ENCODE data around the gene PNPT1. TPM values are rescaled to one million over a fixed set of nuclear protein-coding genes. Genes with fewer than 3 reads are reported as not detected.
A peak's percentile ranks its signal among the peaks of the same experiment; 100 is the strongest.
"Not testable (repeated sequence)": the region's sequence is repeated elsewhere in the genome, so short reads cannot be mapped to it uniquely, and the experiment has no call there.

The PNPT1 gene
- total RNA-seq (15.1 TPM), polyA plus RNA-seq (ENCODE audit: insufficient read depth in 1 of 8, insufficient read length in 8 of 8, low replicate concordance in 1 of 8) (10 to 100 TPM; 12.7 to 19.0 (median 15.4) TPM)
- long read RNA-seq, donor 1, full-length matches to known transcripts = 1 of 1 reads
- long read RNA-seq, donor 1, partial matches to known transcripts = 0 of 1 reads
- long read RNA-seq, donor 1, other reads (novel, unspliced or antisense) = 0 of 1 reads
- long read RNA-seq, donor 2 = 0 reads
- long read RNA-seq, donor 3, full-length matches to known transcripts = 2 of 2 reads
- long read RNA-seq, donor 3, partial matches to known transcripts = 0 of 2 reads
- long read RNA-seq, donor 3, other reads (novel, unspliced or antisense) = 0 of 2 reads
- long read RNA-seq, donor 4 = 0 reads
- long read RNA-seq, donor 5, full-length matches to known transcripts = 3 of 10 reads
- long read RNA-seq, donor 5, partial matches to known transcripts = 7 of 10 reads
- long read RNA-seq, donor 5, other reads (novel, unspliced or antisense) = 0 of 10 reads
- long read RNA-seq, donor 6, full-length matches to known transcripts = 1 of 6 reads
- long read RNA-seq, donor 6, partial matches to known transcripts = 5 of 6 reads
- long read RNA-seq, donor 6, other reads (novel, unspliced or antisense) = 0 of 6 reads
- long read RNA-seq, donor 7 = 0 reads
- long read RNA-seq, donor 8, full-length matches to known transcripts = 2 of 2 reads
- long read RNA-seq, donor 8, partial matches to known transcripts = 0 of 2 reads
- long read RNA-seq, donor 8, other reads (novel, unspliced or antisense) = 0 of 2 reads
- long read RNA-seq, donor 9, full-length matches to known transcripts = 1 of 1 reads
- long read RNA-seq, donor 9, partial matches to known transcripts = 0 of 1 reads
- long read RNA-seq, donor 9, other reads (novel, unspliced or antisense) = 0 of 1 reads
- long read RNA-seq, donor 10, full-length matches to known transcripts = 1 of 1 reads
- long read RNA-seq, donor 10, partial matches to known transcripts = 0 of 1 reads
- long read RNA-seq, donor 10, other reads (novel, unspliced or antisense) = 0 of 1 reads
- long read RNA-seq, donor 11, full-length matches to known transcripts = 2 of 2 reads
- long read RNA-seq, donor 11, partial matches to known transcripts = 0 of 2 reads
- long read RNA-seq, donor 11, other reads (novel, unspliced or antisense) = 0 of 2 reads

- Histone ChIP-seq H3K27me3 (ENCODE audit: control insufficient read depth, insufficient read depth, low read length) (no peaks in the 10 kb centered on the region), H3K9me3 (replicated peaks; ENCODE audit: control insufficient read depth, low read depth, low read length) (no peaks in the 10 kb centered on the region), H3K4me1 (ENCODE audit: control insufficient read depth, insufficient read depth, low read length) (peaks cover 4% of the 10 kb centered on the region), H3K4me3 (ENCODE audit: low read length) (peak within 1 kb of the TSS; percentile 98), H3K27ac (ENCODE audit: low read length) (peak within 1 kb of the TSS; percentile 60), H3K36me3 (ENCODE audit: control insufficient read depth, insufficient read depth, low read length) (peaks cover under 1% of the 10 kb centered on the region)
- WGBS (ENCODE audit: insufficient coverage) = under 1% methylated on average over 47 of the region's 56 CpGs
- DNase-seq = peak; percentile 98
Measured at GRCh38 chr2:55693181-55694125, at the start of gene PNPT1. PNPT1 (minus strand) TSS chr2:55693844; CDS start chr2:55693823, 21 bp downstream.

GRCh38 chr2:55742996-55743395, 49.4 kb upstream of the PNPT1 start:
- WGBS (ENCODE audit: insufficient coverage) = 88% methylated on average over 1 of the region's 3 CpGs
- Histone ChIP-seq H3K36me3 (ENCODE audit: control insufficient read depth, insufficient read depth, low read length) (no peaks in the 10 kb centered on the region), H3K27ac (ENCODE audit: low read length) (no peak overlapping the region), H3K27me3 (ENCODE audit: control insufficient read depth, insufficient read depth, low read length) (no peaks in the 10 kb centered on the region), H3K4me3 (ENCODE audit: low read length) (no peak overlapping the region), H3K9me3 (replicated peaks; ENCODE audit: control insufficient read depth, low read depth, low read length) (no peaks in the 10 kb centered on the region), H3K4me1 (ENCODE audit: control insufficient read depth, insufficient read depth, low read length) (no peaks in the 10 kb centered on the region)
- no peak for DNase-seq

- not testable (repeated sequence) for DNase-seq; H3K9me3 ChIP-seq (replicated peaks; ENCODE audit: control insufficient read depth, low read depth, low read length); H3K4me3 ChIP-seq (ENCODE audit: low read length); H3K27me3 ChIP-seq (ENCODE audit: control insufficient read depth, insufficient read depth, low read length); H3K4me1 ChIP-seq (ENCODE audit: control insufficient read depth, insufficient read depth, low read length); H3K27ac ChIP-seq (ENCODE audit: low read length); H3K36me3 ChIP-seq (ENCODE audit: control insufficient read depth, insufficient read depth, low read length)
- 86% methylated on average over 2 of the region's 5 CpGs for WGBS (ENCODE audit: insufficient coverage)
Measured at GRCh38 chr2:55736019-55736536, 42.4 kb upstream of the PNPT1 start.

GRCh38 chr2:55734726-55735125, 41.1 kb upstream of the PNPT1 start:
- DNase-seq = no peak
- no peaks in the 10 kb centered on the region for H3K27me3 ChIP-seq (ENCODE audit: control insufficient read depth, insufficient read depth, low read length)
- no peak overlapping the region for H3K27ac ChIP-seq (ENCODE audit: low read length)
- no peaks in the 10 kb centered on the region for H3K9me3 ChIP-seq (replicated peaks; ENCODE audit: control insufficient read depth, low read depth, low read length)
- no peak overlapping the region for H3K4me3 ChIP-seq (ENCODE audit: low read length)
- H3K4me1 ChIP-seq (ENCODE audit: control insufficient read depth, insufficient read depth, low read length) = no peaks in the 10 kb centered on the region
- no peaks in the 10 kb centered on the region for H3K36me3 ChIP-seq (ENCODE audit: control insufficient read depth, insufficient read depth, low read length)
- WGBS (ENCODE audit: insufficient coverage) = no CpG with 5 or more reads among the region's 1 CpG

- 13% methylated on average over 1 of the region's 1 CpG for WGBS (ENCODE audit: insufficient coverage)
- H3K4me1 ChIP-seq (ENCODE audit: control insufficient read depth, insufficient read depth, low read length) = no peaks in the 10 kb centered on the region
- H3K27me3 ChIP-seq (ENCODE audit: control insufficient read depth, insufficient read depth, low read length) = no peaks in the 10 kb centered on the region
- no peak for DNase-seq
- no peaks in the 10 kb centered on the region for H3K36me3 ChIP-seq (ENCODE audit: control insufficient read depth, insufficient read depth, low read length)
- H3K27ac ChIP-seq (ENCODE audit: low read length) = no peak overlapping the region
- no peak overlapping the region for H3K4me3 ChIP-seq (ENCODE audit: low read length)
- no peaks in the 10 kb centered on the region for H3K9me3 ChIP-seq (replicated peaks; ENCODE audit: control insufficient read depth, low read depth, low read length)
Measured at GRCh38 chr2:55733335-55733734, 39.7 kb upstream of the PNPT1 start.

GRCh38 chr2:55732854-55733253, 39.2 kb upstream of the PNPT1 start:
- H3K9me3 ChIP-seq (replicated peaks; ENCODE audit: control insufficient read depth, low read depth, low read length) = no peaks in the 10 kb centered on the region
- H3K27ac ChIP-seq (ENCODE audit: low read length) = no peak overlapping the region
- H3K27me3 ChIP-seq (ENCODE audit: control insufficient read depth, insufficient read depth, low read length) = no peaks in the 10 kb centered on the region
- DNase-seq = peak; percentile 37
- no peaks in the 10 kb centered on the region for H3K36me3 ChIP-seq (ENCODE audit: control insufficient read depth, insufficient read depth, low read length)
- H3K4me1 ChIP-seq (ENCODE audit: control insufficient read depth, insufficient read depth, low read length) = peaks cover 2% of the 10 kb centered on the region
- no peak overlapping the region for H3K4me3 ChIP-seq (ENCODE audit: low read length)
- WGBS (ENCODE audit: insufficient coverage) = 50% methylated on average over 2 of the region's 4 CpGs

GRCh38 chr2:55729136-55729685, 35.6 kb upstream of the PNPT1 start:
- WGBS (ENCODE audit: insufficient coverage) = no CpG with 5 or more reads among the region's 1 CpG

GRCh38 chr2:55721596-55722215, 28.1 kb upstream of the PNPT1 start:
- no peak for DNase-seq
- Histone ChIP-seq H3K9me3 (replicated peaks; ENCODE audit: control insufficient read depth, low read depth, low read length) (no peaks in the 10 kb centered on the region), H3K36me3 (ENCODE audit: control insufficient read depth, insufficient read depth, low read length) (no peaks in the 10 kb centered on the region), H3K27me3 (ENCODE audit: control insufficient read depth, insufficient read depth, low read length) (no peaks in the 10 kb centered on the region), H3K27ac (ENCODE audit: low read length) (no peak overlapping the region), H3K4me3 (ENCODE audit: low read length) (no peak overlapping the region), H3K4me1 (ENCODE audit: control insufficient read depth, insufficient read depth, low read length) (no peaks in the 10 kb centered on the region)
- WGBS (ENCODE audit: insufficient coverage) = no CpG with 5 or more reads among the region's 5 CpGs

More at GRCh38 chr2:55729136-55729685, 35.6 kb upstream of the PNPT1 start:
- Histone ChIP-seq H3K27ac (ENCODE audit: low read length) (peak overlapping the region; percentile 48), H3K9me3 (replicated peaks; ENCODE audit: control insufficient read depth, low read depth, low read length) (no peaks in the 10 kb centered on the region), H3K36me3 (ENCODE audit: control insufficient read depth, insufficient read depth, low read length) (no peaks in the 10 kb centered on the region), H3K4me1 (ENCODE audit: control insufficient read depth, insufficient read depth, low read length) (peaks cover 2% of the 10 kb centered on the region), H3K27me3 (ENCODE audit: control insufficient read depth, insufficient read depth, low read length) (no peaks in the 10 kb centered on the region), H3K4me3 (ENCODE audit: low read length) (no peak overlapping the region)
- peak; percentile 82 for DNase-seq
